Measurements from ENCODE around the gene RCBTB2.

RCBTB2 gene

DNA sequence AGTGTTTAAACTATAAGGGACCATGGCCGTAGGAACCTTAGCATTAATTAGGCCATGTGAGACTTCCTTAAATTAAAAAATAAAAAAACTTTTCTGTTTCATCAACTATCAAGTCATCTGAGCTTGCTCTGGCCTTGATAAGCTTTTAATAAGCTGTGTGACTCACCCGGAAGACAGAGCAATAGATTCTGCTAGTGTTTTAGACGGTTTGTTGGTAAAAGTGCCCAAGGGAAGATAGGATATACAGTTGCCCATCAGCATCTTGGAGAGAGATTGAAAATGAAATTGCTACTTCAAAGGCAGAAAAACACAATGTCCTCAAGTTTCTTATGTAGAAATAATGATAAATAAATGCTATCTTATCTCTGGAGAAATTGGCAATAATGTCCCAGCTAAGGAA, 31.2 kb upstream of the RCBTB2 start:
- Mint-ChIP-seq H3K27ac (peak overlapping the region in 2 of 3 experiments; percentile 4 to 43), H3K27me3 (ENCODE audit: low read depth) (peaks cover 3% of the 10 kb centered on the region), H3K4me3 (no peak overlapping the region), H3K36me3 (ENCODE audit: low read depth) (no peaks in the 10 kb centered on the region), H3K4me1 (peaks cover 16% of the 10 kb centered on the region), H3K9me3 (peaks cover 4% of the 10 kb centered on the region)
- TF ChIP-seq, protein P1, sequence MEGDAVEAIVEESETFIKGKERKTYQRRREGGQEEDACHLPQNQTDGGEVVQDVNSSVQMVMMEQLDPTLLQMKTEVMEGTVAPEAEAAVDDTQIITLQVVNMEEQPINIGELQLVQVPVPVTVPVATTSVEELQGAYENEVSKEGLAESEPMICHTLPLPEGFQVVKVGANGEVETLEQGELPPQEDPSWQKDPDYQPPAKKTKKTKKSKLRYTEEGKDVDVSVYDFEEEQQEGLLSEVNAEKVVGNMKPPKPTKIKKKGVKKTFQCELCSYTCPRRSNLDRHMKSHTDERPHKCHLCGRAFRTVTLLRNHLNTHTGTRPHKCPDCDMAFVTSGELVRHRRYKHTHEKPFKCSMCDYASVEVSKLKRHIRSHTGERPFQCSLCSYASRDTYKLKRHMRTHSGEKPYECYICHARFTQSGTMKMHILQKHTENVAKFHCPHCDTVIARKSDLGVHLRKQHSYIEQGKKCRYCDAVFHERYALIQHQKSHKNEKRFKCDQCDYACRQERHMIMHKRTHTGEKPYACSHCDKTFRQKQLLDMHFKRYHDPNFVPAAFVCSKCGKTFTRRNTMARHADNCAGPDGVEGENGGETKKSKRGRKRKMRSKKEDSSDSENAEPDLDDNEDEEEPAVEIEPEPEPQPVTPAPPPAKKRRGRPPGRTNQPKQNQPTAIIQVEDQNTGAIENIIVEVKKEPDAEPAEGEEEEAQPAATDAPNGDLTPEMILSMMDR (IDR thresholded peaks at IDR 0.05; ENCODE audit: unreplicated experiment in 3 of 3) = no peak

DNA sequence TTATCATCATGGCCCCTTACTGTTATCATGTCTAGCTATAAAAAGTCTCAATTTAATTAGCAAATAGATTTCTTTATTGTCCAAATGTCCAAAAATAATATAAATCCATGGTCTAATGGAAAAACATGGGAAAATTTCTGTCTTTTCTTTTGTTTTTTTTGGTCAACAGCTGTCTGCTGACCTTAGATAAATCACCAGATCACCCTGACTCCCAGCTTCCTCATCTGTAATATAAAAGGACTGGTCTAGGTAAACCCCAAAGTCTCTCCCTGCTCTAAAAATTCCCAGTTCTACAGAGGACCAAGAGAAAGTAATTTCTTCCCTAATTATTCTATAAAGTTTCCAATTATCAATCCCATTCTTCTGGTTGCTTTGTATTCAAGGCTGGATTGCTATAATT, 30.7 kb upstream of the RCBTB2 start:
- Mint-ChIP-seq H3K4me1 (peaks cover 13% of the 10 kb centered on the region), H3K27me3 (ENCODE audit: low read depth) (peaks cover 3% of the 10 kb centered on the region), H3K27ac (no peak overlapping the region), H3K36me3 (ENCODE audit: low read depth) (no peaks in the 10 kb centered on the region), H3K4me3 (no peak overlapping the region), H3K9me3 (peaks cover 4% of the 10 kb centered on the region)
- TF ChIP-seq, protein P1 (IDR thresholded peaks at IDR 0.05; ENCODE audit: unreplicated experiment in 3 of 3) = no peak

DNA sequence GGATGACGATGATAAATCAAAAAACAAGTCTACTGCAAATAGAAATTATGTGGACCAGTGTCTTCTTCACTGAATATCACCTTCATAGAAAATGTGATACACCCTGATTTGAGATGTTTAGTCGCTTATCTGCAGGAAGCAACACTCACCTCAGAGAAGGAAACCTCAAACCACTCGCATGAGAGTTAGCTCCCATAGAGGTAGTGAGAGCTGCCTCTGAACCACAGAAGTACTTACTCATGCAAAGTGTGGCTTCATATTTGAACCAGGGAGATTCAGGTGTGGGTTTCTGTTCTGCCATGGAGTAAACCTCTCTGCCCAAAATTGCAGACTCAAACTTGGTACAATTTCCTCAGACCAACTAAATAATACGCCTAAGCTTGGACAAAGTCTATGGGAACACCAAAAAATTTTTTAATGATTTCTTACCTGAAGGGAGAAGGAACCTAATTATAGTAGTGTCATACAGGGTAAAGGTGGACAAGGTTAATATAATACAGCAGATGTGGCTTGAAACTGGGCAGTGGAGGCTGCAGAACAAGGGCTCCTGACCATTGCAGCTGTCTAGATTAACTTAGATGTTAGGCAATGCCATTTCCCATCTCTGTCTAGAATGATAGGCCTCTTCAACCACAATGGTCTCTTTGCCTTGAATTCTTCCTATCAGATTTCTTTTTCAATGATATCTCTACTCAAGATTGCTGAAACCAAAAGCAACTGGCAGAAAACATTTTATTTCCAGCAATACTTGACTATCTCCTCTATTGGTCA, 29.6 kb upstream of the RCBTB2 start:
- no peak overlapping the region for H3K27ac Mint-ChIP-seq
- TF ChIP-seq, protein P1 (IDR thresholded peaks at IDR 0.05; ENCODE audit: unreplicated experiment in 3 of 3) = no peak
- H3K4me3 Mint-ChIP-seq = no peak overlapping the region
- peaks cover 2% of the 10 kb centered on the region for H3K4me1 Mint-ChIP-seq
- no peaks in the 10 kb centered on the region for H3K27me3 Mint-ChIP-seq (ENCODE audit: low read depth)
- no peaks in the 10 kb centered on the region for H3K36me3 Mint-ChIP-seq (ENCODE audit: low read depth)
- H3K9me3 Mint-ChIP-seq = peaks cover 2% of the 10 kb centered on the region

DNA sequence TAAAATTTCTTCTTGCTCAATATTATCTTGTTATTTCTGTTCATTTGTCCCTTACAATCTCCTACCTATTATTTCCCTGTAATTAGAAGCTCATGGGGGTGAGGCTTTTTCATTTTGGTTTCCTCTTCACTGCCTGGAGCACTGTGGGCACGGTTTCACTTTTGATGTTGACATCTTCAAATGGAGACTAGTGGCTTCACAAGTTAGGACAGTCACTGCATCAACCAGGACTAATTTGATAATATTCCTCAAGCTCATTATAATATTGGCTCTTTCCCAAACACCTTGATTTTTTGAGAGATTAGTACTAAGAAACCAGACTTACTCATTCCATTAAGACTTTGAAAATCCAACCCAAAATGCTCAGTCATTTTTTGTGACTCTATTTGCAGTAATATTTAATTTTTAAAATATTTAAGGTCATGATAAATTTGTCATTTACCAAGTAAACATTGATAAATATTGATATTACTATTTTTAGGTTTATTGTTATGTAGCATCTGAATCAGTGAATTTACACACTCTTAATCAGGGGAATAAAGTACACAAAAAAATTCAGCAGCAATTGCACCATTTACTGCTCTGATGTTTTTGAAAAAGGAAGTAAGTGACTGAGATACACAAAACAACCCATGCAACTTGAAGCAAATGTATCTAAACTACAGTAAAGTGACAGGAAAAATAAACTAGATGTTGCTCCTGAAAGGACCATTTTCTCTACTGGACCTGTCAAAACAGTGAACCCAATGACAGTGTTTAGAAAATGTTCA, 28.8 kb upstream of the RCBTB2 start:
- TF ChIP-seq, protein P1 (IDR thresholded peaks at IDR 0.05; ENCODE audit: unreplicated experiment in 3 of 3) = no peak
- no peaks in the 10 kb centered on the region for H3K9me3 Mint-ChIP-seq
- no peaks in the 10 kb centered on the region for H3K4me1 Mint-ChIP-seq
- H3K4me3 Mint-ChIP-seq = no peak overlapping the region
- no peaks in the 10 kb centered on the region for H3K27me3 Mint-ChIP-seq (ENCODE audit: low read depth)
- no peak overlapping the region for H3K27ac Mint-ChIP-seq
- H3K36me3 Mint-ChIP-seq (ENCODE audit: low read depth) = no peaks in the 10 kb centered on the region

DNA sequence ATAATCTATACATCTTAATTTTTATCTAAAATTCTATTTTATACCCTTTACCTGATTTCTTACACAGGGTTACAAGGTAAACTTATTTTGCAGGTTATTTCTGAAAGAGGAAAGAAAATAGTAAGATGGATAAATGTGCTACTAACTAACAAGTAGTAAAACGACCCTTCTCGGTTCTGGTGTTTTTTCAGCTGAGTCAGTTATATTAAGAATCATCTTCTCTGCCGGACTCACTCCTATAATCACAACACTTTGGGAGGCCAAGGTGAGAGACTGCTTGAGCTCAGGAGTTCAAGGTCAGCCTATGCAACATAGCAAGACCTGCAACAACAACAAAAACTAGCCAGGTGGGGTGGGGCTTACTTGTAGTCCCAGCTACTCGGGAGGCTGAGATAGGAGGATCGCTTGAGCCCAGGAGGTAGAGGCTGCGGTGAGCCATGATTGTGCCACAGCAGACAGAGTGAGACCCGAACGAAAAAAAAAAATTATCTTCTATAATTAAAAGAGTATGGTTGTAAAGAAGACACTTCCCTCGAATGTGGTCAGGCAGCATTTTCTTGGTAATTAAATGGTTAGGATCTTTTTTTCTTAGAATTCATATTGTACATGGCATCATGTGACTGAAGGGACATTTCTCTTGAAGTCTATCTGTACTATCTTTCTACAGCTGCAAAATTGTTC, 27.9 kb upstream of the RCBTB2 start:
- H3K36me3 Mint-ChIP-seq (ENCODE audit: low read depth) = no peaks in the 10 kb centered on the region
- H3K4me3 Mint-ChIP-seq = no peak overlapping the region
- TF ChIP-seq, protein P1 (IDR thresholded peaks at IDR 0.05; ENCODE audit: unreplicated experiment in 3 of 3) = no peak
- peaks cover 5% of the 10 kb centered on the region for H3K9me3 Mint-ChIP-seq
- no peaks in the 10 kb centered on the region for H3K27me3 Mint-ChIP-seq (ENCODE audit: low read depth)
- no peaks in the 10 kb centered on the region for H3K4me1 Mint-ChIP-seq
- H3K27ac Mint-ChIP-seq = no peak overlapping the region

Data from nephron (organoid).